HG03520 (cell line): Measurements from ENCODE around the gene PRDM16.

Source experiments
- ATAC-seq: cut with Tn5 transposase; IDR thresholded peaks from one replicate; pipeline ENCODE4 v1.9.1; 2021; ENCODE audit warnings: mild to moderate bottlenecking, moderate library complexity; ENCODE audit not compliant: unreplicated experiment

The PRDM16 gene

GRCh38 chr1:3401585-3402257 lies 332.7 kb downstream of the PRDM16 start:
- ATAC-seq: no peak

- no peak for ATAC-seq
Measured at GRCh38 chr1:3402258-3403010, 333.4 kb downstream of the PRDM16 start.

GRCh38 chr1:3403011-3403345 lies 334.0 kb downstream of the PRDM16 start:
- no peak for ATAC-seq

- ATAC-seq: no peak
Measured at GRCh38 chr1:3403388-3404231, 334.6 kb downstream of the PRDM16 start.

GRCh38 chr1:3404301-3404700 lies 335.3 kb downstream of the PRDM16 start:
- ATAC-seq: no peak

- no peak for ATAC-seq
Measured at GRCh38 chr1:3404801-3405200, 335.8 kb downstream of the PRDM16 start.

GRCh38 chr1:3405491-3405890 lies 336.5 kb downstream of the PRDM16 start:
- ATAC-seq: no peak

- ATAC-seq: no peak
Measured at GRCh38 chr1:3405974-3406867, 337.2 kb downstream of the PRDM16 start.

- ATAC-seq: no peak
Measured at GRCh38 chr1:3407021-3407420, 338.0 kb downstream of the PRDM16 start.

GRCh38 chr1:3408751-3409266 lies 339.8 kb downstream of the PRDM16 start:
- ATAC-seq: no peak

GRCh38 chr1:3409366-3410141 lies 340.6 kb downstream of the PRDM16 start:
- ATAC-seq: no peak

- ATAC-seq: no peak
Measured at GRCh38 chr1:3410142-3410925, 341.3 kb downstream of the PRDM16 start.

- ATAC-seq: no peak
Measured at GRCh38 chr1:3411806-3412205, 342.8 kb downstream of the PRDM16 start.

GRCh38 chr1:3412376-3412775 lies 343.4 kb downstream of the PRDM16 start:
- ATAC-seq: no peak

GRCh38 chr1:3413975-3414710 lies 345.1 kb downstream of the PRDM16 start:
- ATAC-seq: no peak

GRCh38 chr1:3415260-3416090 lies 346.5 kb downstream of the PRDM16 start:
- no peak for ATAC-seq

- no peak for ATAC-seq
Measured at GRCh38 chr1:3417082-3417739, 348.2 kb downstream of the PRDM16 start.
